ENCODE data around the gene MAPK6.

MAPK6 gene

GRCh38 chr15:52018244-52018643, 775 bp upstream of the MAPK6 start:
- TF ChIP-seq, protein P1, sequence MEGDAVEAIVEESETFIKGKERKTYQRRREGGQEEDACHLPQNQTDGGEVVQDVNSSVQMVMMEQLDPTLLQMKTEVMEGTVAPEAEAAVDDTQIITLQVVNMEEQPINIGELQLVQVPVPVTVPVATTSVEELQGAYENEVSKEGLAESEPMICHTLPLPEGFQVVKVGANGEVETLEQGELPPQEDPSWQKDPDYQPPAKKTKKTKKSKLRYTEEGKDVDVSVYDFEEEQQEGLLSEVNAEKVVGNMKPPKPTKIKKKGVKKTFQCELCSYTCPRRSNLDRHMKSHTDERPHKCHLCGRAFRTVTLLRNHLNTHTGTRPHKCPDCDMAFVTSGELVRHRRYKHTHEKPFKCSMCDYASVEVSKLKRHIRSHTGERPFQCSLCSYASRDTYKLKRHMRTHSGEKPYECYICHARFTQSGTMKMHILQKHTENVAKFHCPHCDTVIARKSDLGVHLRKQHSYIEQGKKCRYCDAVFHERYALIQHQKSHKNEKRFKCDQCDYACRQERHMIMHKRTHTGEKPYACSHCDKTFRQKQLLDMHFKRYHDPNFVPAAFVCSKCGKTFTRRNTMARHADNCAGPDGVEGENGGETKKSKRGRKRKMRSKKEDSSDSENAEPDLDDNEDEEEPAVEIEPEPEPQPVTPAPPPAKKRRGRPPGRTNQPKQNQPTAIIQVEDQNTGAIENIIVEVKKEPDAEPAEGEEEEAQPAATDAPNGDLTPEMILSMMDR (conservative IDR thresholded peaks at IDR 0.05; ENCODE audit: low read length), result no peak
- DNase-seq (ENCODE audit: low read depth), result peak; percentile 40
- peak overlapping the region; percentile 71 for H3K4me3 ChIP-seq (ENCODE audit: low read length)

DNA sequence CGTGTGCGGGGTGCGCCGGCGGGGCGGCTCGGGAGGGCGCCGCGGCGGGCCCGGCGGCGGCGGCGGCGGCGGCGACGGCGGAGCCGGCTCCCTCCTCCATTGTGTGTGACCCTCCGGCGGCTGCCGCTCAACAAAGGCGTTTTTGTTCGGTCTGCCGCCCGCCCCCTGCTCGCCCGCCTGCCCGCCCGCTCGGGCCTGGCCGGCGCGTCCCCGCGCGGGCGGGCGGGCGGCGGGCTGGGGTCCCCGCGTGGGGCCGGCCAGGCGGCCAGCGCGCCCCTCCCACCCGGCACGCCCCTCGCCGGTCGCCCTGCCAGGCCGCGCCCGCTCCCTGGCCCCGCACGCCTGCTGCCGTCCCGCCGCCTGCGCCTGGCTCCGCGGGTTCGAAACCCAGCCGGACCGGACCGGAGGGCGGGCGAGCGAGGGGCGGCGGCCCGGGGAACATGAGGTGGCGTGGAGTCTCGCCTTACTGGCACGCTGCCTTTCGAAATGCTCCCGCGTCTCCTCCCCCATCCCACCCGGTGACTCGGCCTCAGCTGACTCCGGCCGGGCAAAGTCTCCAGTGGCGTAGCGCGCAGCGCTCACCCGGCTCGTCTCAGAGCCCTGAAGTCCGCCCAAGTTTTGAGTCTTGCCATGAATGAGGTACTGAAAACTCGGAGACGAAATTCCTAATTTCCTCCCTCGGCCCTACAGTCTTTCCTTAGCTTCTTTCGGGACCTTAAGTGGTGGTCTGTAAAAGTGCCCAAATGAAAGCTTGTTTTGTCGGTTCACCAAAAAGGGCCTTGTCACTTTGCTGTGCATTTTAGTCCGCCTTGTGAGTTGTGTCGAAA, 588 bp downstream of the MAPK6 start:
- TF ChIP-seq, protein P1 (conservative IDR thresholded peaks at IDR 0.05; ENCODE audit: low read length), result no peak
- peak overlapping the region; percentile 94 for H3K4me3 ChIP-seq (ENCODE audit: low read length)
- peak; percentile 91 for DNase-seq (ENCODE audit: low read depth)

DNA sequence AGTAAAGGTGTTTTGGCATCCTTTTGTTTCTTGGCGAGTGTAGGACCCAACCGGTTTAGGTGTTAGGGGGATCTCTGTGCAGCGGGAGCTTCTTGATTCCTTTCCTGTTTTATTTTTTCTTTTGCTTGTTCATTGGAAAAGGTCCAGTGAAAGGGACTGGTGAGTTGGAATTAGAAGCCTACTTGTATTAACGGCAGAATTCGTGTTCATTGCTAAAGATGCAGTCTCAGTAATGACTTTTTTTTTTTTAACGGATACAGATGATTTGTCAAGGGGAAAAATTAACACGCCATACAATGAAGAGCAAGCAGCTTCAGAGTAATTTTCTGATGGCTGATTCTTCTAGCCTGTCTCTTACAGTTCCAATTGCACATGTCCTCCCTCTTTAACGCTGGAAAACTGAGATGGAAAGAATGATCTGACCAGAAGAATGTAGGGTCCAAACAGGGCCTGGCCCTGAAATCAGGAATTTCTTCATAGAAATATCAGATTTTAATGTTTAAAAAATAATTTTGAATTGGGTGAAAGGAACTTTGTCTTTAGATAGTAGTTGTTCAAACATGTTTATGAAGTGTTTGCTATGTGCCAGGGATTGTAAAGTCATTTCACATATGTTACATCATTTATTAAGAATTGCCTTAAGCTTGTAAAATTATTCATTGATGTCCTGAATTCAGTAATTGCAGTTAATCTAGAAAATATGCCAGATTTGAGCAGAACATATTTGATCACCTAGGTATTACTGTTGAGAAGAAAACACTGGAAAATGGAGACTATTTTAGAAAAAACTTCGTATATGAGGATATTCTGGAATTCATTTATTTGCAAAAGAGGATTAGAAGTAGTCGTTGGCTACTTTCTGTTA, 1.4 kb downstream of the MAPK6 start:
- H3K4me3 ChIP-seq (ENCODE audit: low read length), result peak overlapping the region; percentile 94
- TF ChIP-seq, protein P1 (conservative IDR thresholded peaks at IDR 0.05; ENCODE audit: low read length), result no peak
- peak; percentile 46 for DNase-seq (ENCODE audit: low read depth)

GRCh38 chr15:52021128-52021671, 2.2 kb downstream of the MAPK6 start:
- peak; percentile 94 for DNase-seq (ENCODE audit: low read depth)
- TF ChIP-seq, protein P1 (conservative IDR thresholded peaks at IDR 0.05; ENCODE audit: low read length), result no peak
- H3K4me3 ChIP-seq (ENCODE audit: low read length), result peak overlapping the region; percentile 94

DNA sequence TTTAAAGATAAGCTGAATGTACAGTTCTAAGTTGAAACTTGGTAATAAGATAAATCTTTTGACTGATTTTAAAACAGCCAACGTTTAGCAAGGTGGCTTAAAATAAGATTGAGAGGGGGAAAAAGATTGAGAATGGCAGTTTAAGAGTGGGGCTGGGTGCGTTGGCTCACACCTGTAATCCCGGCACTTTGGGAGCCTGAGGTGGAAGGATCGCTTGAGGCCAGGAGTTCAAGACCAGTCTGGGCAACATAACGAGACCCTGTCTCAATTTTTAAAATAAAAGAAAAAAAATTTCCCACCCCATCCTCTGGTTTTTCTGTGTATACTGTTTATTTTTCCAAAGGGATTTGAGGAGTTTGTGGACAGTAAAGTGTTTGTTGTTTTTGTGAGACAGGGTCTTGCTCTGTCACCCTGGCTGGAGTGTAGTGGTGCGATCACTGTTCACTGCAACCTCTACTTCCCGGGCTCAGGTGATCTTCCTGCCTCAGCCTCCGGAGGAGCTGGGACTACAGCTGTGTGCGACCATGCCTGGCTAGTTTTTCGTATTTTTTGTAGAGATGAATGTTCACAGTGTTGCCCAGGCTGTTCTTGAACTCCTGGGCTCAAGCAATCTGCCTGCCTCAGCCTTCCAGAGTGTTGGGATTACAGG, 3.0 kb downstream of the MAPK6 start:
- H3K4me3 ChIP-seq (ENCODE audit: low read length), result peak overlapping the region; percentile 94
- no peak for DNase-seq (ENCODE audit: low read depth)
- TF ChIP-seq, protein P1 (conservative IDR thresholded peaks at IDR 0.05; ENCODE audit: low read length), result no peak

GRCh38 chr15:52023169-52023922, 4.3 kb downstream of the MAPK6 start:
- no peak for DNase-seq (ENCODE audit: low read depth)
- H3K4me3 ChIP-seq (ENCODE audit: low read length), result no peak overlapping the region
- TF ChIP-seq, protein P1 (conservative IDR thresholded peaks at IDR 0.05; ENCODE audit: low read length), result no peak
